ENCODE results near the gene TLE4. TPM values are rescaled to one million over a fixed set of nuclear protein-coding genes. Genes with fewer than 3 reads are reported as not detected.

The TLE4 gene
- polyA plus RNA-seq, 3 donors, result 21.0 to 107 (median 21.7) TPM

DNA sequence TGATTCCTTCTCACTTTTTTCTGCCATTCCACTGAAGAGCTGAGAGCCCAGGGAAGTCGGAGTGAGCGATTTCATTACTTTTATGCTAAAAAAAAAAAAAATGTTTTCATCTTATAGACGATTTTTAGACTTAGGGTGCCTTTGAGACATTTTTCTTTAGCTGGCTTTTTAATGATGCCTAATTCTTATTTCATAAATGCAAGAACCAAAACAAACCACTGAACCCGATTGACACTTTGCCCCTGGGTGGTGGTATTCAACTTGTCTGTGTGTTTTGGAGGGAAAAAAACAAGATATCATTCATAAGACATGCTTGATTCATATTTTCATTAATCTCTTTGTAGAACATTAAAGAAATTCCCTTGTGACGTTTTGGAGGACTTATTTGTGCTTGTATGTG lies 2.4 kb downstream of the TLE4 start:
- H3K9ac ChIP-seq (ENCODE audit: insufficient read depth, low read length, poor library complexity, severe bottlenecking), result peak overlapping the region; percentile 92
- H3K27ac ChIP-seq (ENCODE audit: low read depth in 1 of 2, low read length in 2 of 2), result peak overlapping the region in 1 of 2 donors; percentile 92
- H2AFZ ChIP-seq (ENCODE audit: insufficient read depth, low read depth, low read length, poor library complexity, severe bottlenecking), result no peak overlapping the region
- H3K9me3 ChIP-seq (replicated peaks in 1 of 2; ENCODE audit: control insufficient read depth in 1 of 2, insufficient read depth in 1 of 2, low read length in 2 of 2), result no peaks in the 10 kb centered on the region
- TF ChIP-seq, protein P1, sequence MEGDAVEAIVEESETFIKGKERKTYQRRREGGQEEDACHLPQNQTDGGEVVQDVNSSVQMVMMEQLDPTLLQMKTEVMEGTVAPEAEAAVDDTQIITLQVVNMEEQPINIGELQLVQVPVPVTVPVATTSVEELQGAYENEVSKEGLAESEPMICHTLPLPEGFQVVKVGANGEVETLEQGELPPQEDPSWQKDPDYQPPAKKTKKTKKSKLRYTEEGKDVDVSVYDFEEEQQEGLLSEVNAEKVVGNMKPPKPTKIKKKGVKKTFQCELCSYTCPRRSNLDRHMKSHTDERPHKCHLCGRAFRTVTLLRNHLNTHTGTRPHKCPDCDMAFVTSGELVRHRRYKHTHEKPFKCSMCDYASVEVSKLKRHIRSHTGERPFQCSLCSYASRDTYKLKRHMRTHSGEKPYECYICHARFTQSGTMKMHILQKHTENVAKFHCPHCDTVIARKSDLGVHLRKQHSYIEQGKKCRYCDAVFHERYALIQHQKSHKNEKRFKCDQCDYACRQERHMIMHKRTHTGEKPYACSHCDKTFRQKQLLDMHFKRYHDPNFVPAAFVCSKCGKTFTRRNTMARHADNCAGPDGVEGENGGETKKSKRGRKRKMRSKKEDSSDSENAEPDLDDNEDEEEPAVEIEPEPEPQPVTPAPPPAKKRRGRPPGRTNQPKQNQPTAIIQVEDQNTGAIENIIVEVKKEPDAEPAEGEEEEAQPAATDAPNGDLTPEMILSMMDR (IDR thresholded peaks at IDR 0.05), result no peak
- Mint-ChIP-seq H3K27ac (peak overlapping the region in 6 of 7 donors; percentile 88 to 98 (median 90)), H3K4me3 (peak overlapping the region; percentile 91 to 98), H3K4me1 (peaks cover 59% of the 10 kb centered on the region), H3K9me3 (no peaks in the 10 kb centered on the region), H3K36me3 (peaks cover 37 to 42% of the 10 kb centered on the region in 2 donors), H3K27me3 (ENCODE audit: low read depth in 3 of 3) (peaks cover 0 to 11% (median 11%) of the 10 kb centered on the region in 3 donors)
- peaks cover 67% of the 10 kb centered on the region for H3K79me2 ChIP-seq (ENCODE audit: insufficient read depth, low read length)
- H3K27me3 ChIP-seq (ENCODE audit: control insufficient read depth in 2 of 2, insufficient read depth in 2 of 2, low read length in 2 of 2), result peaks cover 0 to 4% of the 10 kb centered on the region in 2 donors
- no peak for DNase-seq
- H4K20me1 ChIP-seq (ENCODE audit: insufficient read depth, low read length), result peaks cover 51% of the 10 kb centered on the region
- peak overlapping the region; percentile 89 for H3K4me2 ChIP-seq (replicated peaks; ENCODE audit: extremely low read depth, low read length, poor library complexity, severe bottlenecking)
- WGBS (ENCODE audit: insufficient coverage), result no CpG with 5 or more reads among the region's 5 CpGs
- peak overlapping the region; percentile 93 to 98 (median 98) for H3K4me3 ChIP-seq (replicated peaks in 1 of 3; ENCODE audit: low read depth in 2 of 3, low read length in 3 of 3)
- intact Hi-C loops (cut with micrococcal nuclease), result loop anchor here (5.0 kb wide), 3 partner anchors 43 to 128 kb away; no protein-coding TSS in a partner anchor
- H3K4me1 ChIP-seq (ENCODE audit: control insufficient read depth in 1 of 2, insufficient read depth in 2 of 2, low read length in 2 of 2), result peaks cover 43 to 58% of the 10 kb centered on the region in 2 donors
- H3K36me3 ChIP-seq (replicated peaks in 1 of 2; ENCODE audit: control insufficient read depth in 1 of 2, insufficient read depth in 2 of 2, low read length in 2 of 2), result peaks cover 6 to 20% of the 10 kb centered on the region in 2 donors

DNA sequence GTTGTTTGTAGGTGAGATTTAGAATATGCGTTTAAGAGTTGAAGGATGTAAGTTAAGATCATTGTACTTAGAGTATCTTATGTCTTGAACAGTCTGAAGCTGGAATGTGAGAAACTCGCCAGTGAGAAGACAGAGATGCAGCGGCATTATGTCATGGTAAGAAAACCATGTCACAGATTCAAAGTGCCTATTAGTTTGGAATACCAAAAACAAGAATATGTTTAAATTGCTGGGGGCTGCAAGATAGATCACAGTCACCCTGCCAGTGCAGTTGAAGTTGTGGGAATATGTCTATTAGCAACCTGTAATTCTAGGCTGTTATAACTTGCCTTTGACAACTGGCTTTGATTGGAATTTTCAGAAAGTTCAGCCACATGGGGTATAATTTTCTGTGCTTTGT lies 3.0 kb downstream of the TLE4 start:
- Mint-ChIP-seq H3K36me3 (peaks cover 40 to 48% of the 10 kb centered on the region in 2 donors), H3K9me3 (no peaks in the 10 kb centered on the region), H3K27ac (peak overlapping the region in 3 of 7 donors; percentile 13 to 50 (median 16)), H3K4me3 (peak overlapping the region; percentile 91 to 98), H3K4me1 (peaks cover 58% of the 10 kb centered on the region), H3K27me3 (ENCODE audit: low read depth in 3 of 3) (peaks cover 0 to 10% (median 8%) of the 10 kb centered on the region in 3 donors)
- Histone ChIP-seq H3K4me3 (replicated peaks in 1 of 3; ENCODE audit: low read depth in 2 of 3, low read length in 3 of 3) (peak overlapping the region in 2 of 3 experiments; percentile 93 to 98), H3K4me1 (ENCODE audit: control insufficient read depth in 1 of 2, insufficient read depth in 2 of 2, low read length in 2 of 2) (peaks cover 39 to 60% of the 10 kb centered on the region in 2 donors), H3K36me3 (replicated peaks in 1 of 2; ENCODE audit: control insufficient read depth in 1 of 2, insufficient read depth in 2 of 2, low read length in 2 of 2) (peaks cover 8 to 21% of the 10 kb centered on the region in 2 donors), H3K4me2 (replicated peaks; ENCODE audit: extremely low read depth, low read length, poor library complexity, severe bottlenecking) (peak overlapping the region; percentile 89), H3K27me3 (ENCODE audit: control insufficient read depth in 2 of 2, insufficient read depth in 2 of 2, low read length in 2 of 2) (peaks cover 0 to 4% of the 10 kb centered on the region in 2 donors), H2AFZ (ENCODE audit: insufficient read depth, low read depth, low read length, poor library complexity, severe bottlenecking) (no peak overlapping the region), H3K27ac (ENCODE audit: low read depth in 1 of 2, low read length in 2 of 2) (no peak overlapping the region), H3K9ac (ENCODE audit: insufficient read depth, low read length, poor library complexity, severe bottlenecking) (no peak overlapping the region), H3K9me3 (replicated peaks in 1 of 2; ENCODE audit: control insufficient read depth in 1 of 2, insufficient read depth in 1 of 2, low read length in 2 of 2) (no peaks in the 10 kb centered on the region), H4K20me1 (ENCODE audit: insufficient read depth, low read length) (peaks cover 57% of the 10 kb centered on the region), H3K79me2 (ENCODE audit: insufficient read depth, low read length) (peaks cover 74% of the 10 kb centered on the region)
- TF ChIP-seq, protein P1 (IDR thresholded peaks at IDR 0.05), result no peak
- 88% methylated on average over 1 of the region's 3 CpGs for WGBS (ENCODE audit: insufficient coverage)
- DNase-seq, result no peak
- intact Hi-C loops (cut with micrococcal nuclease), result loop anchor here (5.0 kb wide), 3 partner anchors 43 to 128 kb away; no protein-coding TSS in a partner anchor

All from CD14-positive monocyte (primary cell).